Activated CD4-positive, alpha-beta T cell treated with anti-CD3 and anti-CD28 coated beads for 48 hours (primary cell): ENCODE data around the gene USP15.

Source experiments
- DNase-seq: peaks from one replicate; pipeline ENCODE4 v3.0.0-alpha.2; 2020

USP15 gene

GRCh38 chr12:62259993-62260732 lies at the start of gene USP15:
TSS of gene USP15 (plus strand) at chr12:62260404. CDS start at chr12:62260415, 11 bp downstream.
- peak; percentile 97 for DNase-seq

- peak; percentile 63 for DNase-seq
These were observed 49.8 kb upstream of the USP15 start for GRCh38 chr12:62210422-62210821.

- no peak for DNase-seq
These were observed 48.7 kb upstream of the USP15 start for GRCh38 chr12:62211510-62211909.

DNA sequence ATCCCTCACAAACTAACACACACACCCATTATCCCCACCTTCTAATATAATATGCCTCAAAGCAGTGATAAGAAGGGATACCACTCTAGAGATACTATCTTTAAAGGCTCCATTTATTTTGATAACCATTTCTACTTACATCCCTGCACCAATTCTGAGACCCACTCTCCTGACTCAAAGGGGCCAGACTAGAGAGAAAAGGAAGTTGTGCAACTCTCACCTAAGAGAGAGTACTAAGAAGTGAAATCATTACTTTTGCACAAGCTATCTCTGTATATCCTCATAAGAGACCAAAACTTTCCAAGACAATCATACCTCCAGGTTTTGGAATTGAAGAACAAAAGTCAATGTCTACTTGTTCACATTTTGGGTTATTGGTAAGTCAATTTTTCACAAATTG lies 45.4 kb upstream of the USP15 start:
- no peak for DNase-seq

DNA sequence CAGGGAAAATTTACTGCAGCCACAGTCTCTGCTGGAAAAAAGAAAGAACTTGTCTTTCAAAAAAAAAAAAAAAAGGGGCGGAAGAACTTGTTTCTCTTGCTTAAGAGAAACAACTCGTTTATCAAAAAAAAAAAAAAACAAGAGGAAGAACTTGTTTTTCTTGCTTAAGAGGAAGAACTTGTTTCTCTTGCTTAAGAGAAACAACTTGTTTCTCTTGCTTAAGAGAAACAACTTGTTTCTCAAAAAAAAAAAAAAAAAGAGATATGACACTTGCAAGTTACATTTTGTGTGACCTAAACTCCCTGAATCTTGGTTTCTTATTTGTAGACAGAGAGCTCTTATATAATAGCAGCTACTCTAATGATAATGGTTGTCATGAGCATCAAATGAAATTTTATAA lies 44.7 kb upstream of the USP15 start:
- no peak for DNase-seq

DNA sequence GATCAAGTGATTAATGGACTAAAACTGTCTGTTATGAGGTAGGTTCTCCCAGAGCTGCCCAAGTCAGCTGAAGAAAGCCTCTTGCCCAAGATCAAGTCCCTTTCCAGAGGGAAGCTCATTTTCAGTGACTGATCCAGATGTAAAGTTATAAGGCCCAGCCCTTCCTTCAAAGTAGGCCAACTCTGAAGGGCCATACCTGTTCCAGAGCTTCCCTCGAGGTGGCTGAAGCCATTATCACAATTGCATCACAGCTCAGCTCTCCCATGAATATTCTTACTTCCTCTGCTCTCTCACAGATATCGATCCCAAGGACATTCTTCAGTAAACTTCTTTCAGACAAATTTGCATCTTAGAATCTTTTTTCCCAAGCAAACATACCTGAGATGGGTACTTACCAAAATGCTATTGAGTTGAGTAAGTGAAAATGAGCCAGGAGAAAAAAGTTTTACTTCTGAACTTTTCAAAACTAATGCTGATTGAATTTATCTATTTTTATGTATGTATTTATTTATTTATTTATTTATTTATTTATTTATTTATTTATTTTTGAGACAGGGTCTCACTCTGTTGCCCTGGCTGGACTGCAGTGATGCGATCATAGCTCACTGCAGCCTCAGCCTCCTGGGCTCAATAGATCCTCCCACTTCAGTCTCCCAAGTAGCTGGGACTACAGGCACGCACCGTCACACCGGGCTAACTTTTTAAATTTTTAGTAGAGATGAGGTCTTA lies 42.6 kb upstream of the USP15 start:
- DNase-seq = no peak

GRCh38 chr12:62221107-62221506 lies 39.1 kb upstream of the USP15 start:
- DNase-seq = no peak

DNA sequence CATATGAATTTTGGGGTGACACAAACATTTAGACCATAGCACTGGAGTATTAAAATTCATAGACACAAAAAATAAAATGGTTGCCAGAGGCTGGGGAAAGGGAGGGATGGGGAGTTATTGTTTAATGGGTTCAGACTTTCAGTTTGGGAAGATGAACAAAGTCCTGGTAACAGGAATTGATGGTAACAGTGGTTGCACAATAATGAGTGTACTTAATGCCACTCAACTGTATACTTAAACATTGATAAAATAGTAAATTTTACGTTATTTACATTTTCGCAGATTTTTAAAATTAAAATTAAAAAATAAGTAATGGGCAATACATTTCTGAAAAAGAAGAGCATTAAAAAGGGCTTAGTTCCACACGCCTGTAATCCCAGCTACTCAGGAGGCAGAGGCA lies 35.6 kb upstream of the USP15 start:
- no peak for DNase-seq

- DNase-seq = no peak
These were observed 33.1 kb upstream of the USP15 start for GRCh38 chr12:62227091-62227490.

GRCh38 chr12:62230652-62231051 lies 29.6 kb upstream of the USP15 start:
- no peak for DNase-seq

- no peak for DNase-seq
These were observed 28.0 kb upstream of the USP15 start for GRCh38 chr12:62232143-62232729.

- DNase-seq = no peak
These were observed 26.4 kb upstream of the USP15 start for GRCh38 chr12:62233805-62234204.

GRCh38 chr12:62239571-62239970 lies 20.6 kb upstream of the USP15 start:
- DNase-seq = no peak

GRCh38 chr12:62247281-62248045 lies 12.7 kb upstream of the USP15 start:
- no peak for DNase-seq

- DNase-seq = no peak
These were observed 11.3 kb upstream of the USP15 start for GRCh38 chr12:62248873-62249272.

- no peak for DNase-seq
These were observed 10.8 kb upstream of the USP15 start for GRCh38 chr12:62249419-62249818.

- DNase-seq = no peak
These were observed 9.3 kb upstream of the USP15 start for GRCh38 chr12:62250671-62251608.

DNA sequence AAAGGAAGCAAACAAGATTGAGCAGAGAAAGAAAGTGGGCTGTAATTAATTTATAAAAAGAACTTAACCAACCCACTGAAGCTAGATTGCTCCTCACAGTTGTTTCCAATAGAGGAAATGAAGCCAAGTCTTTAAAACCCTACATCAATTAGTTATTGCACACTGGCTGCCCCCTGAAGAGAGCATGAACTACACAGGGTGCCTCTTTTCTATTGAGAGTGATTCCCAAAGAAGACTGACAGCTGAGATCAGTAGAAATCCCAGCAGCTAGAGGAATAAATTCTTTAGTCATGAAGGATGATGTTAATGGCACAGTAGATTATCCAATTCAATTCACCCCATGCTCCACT lies 8.6 kb upstream of the USP15 start:
- no peak for DNase-seq

DNA sequence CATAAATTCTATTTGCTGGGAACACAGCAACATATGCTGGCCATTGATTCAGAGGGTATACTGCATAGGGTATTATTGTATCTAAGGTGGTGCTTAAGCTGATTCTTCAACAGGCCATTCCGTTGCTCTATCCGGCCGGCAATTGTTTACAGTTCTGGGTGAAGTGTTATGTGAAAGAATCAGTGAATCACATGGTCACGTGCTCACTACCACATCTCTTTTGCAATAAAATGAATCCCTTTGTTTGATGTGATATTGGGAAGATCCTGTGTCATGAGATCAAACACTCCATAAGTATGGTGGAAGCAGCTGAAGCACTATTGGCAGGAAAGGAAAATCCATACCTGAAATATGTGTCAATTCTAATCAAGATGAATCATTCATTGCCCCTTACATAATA lies 7.6 kb upstream of the USP15 start:
- no peak for DNase-seq

DNA sequence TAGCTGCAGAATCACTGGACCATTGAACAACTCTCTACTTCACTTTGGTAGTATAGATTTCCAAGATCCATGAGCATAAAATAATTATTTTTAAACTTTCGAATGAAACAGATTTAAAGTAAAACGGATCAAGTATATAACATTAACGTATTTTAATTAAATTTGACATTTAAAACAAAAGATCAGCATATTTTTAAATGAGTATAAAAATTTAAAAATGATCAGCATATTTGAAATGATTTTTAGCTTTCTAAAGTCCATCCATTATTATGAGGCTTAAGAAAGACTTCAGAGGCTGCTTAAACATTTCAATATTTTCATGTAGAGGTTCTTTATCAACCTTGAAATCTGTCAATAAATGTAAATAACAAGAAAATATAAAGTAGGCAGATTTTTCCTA lies 5.2 kb upstream of the USP15 start:
- DNase-seq = no peak

GRCh38 chr12:62256408-62257096 lies 3.7 kb upstream of the USP15 start:
- DNase-seq = peak; percentile 74

DNA sequence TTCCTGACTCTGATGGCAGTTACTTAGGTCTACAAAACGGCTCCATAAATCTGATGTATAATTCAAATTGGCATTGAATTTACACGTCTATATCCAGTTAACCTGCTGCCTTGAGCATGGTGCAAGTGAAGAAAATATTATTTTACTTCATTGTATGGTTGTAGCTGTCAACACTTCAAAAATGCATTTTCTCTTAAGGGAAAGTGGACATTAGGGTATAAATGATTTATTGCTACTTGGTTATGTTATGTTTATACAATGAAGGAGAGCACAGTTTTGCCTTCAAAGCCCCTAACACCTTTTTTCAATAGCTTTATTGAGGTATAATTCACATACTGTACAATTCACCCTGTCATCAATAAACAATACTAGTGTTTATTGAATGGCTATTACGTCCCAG lies 2.0 kb upstream of the USP15 start:
- DNase-seq = no peak
